MM.1S (cell line): Measurements from ENCODE around the gene CCT2.

Source experiments
- EZH2phosphoT487 ChIP-seq: fragments of 300-600 bp; sonication (generic); IDR thresholded peaks from 2 replicates; pipeline ENCODE4 v1.6.1; 2018; ENCODE audit warnings: antibody characterized with exemption, low read length
- TF ChIP-seq, protein P1 (sequence below): fragments of 300-600 bp; sonication (generic); IDR thresholded peaks from 2 replicates; pipeline ENCODE4 v1.5.1; 2016; ENCODE audit warnings: antibody characterized with exemption, low read length, mixed read lengths

DNA sequence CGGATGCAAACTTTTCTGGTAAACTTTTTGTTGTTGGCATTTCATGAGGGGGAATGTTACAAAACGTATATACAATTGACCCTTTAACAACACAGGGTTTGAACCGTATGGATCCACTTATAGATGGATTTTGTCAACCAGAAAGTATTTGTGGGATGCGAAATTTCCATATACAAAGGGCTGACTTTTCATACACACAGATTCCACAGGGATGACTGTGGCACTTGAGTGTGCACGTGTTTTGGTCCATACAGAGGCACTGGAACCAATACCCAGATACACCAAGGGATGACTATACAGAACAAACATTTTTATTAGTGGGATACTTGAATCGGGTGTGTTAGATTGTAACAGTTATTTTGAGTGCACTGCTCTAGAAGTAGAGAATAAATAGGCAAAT is 29.8 kb upstream of the CCT2 start:
- TF ChIP-seq, protein P1, sequence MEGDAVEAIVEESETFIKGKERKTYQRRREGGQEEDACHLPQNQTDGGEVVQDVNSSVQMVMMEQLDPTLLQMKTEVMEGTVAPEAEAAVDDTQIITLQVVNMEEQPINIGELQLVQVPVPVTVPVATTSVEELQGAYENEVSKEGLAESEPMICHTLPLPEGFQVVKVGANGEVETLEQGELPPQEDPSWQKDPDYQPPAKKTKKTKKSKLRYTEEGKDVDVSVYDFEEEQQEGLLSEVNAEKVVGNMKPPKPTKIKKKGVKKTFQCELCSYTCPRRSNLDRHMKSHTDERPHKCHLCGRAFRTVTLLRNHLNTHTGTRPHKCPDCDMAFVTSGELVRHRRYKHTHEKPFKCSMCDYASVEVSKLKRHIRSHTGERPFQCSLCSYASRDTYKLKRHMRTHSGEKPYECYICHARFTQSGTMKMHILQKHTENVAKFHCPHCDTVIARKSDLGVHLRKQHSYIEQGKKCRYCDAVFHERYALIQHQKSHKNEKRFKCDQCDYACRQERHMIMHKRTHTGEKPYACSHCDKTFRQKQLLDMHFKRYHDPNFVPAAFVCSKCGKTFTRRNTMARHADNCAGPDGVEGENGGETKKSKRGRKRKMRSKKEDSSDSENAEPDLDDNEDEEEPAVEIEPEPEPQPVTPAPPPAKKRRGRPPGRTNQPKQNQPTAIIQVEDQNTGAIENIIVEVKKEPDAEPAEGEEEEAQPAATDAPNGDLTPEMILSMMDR, result no peak
- no peak for TF ChIP-seq EZH2phosphoT487
